GM10847 (cell line): ENCODE data around the gene TAF1B.

Experiments used
- POLR2A ChIP-seq: IDR thresholded peaks from 2 replicates; pipeline ENCODE4 v1.6.1; 2011; ENCODE audit not compliant: insufficient read length; ENCODE audit errors: extremely low read depth

Gene TAF1B

GRCh38 chr2:9885036-9885684, 41.9 kb downstream of the TAF1B start:
- TF ChIP-seq POLR2A: no peak

GRCh38 chr2:9887513-9887912, 44.2 kb downstream of the TAF1B start:
- no peak for TF ChIP-seq POLR2A

- no peak for TF ChIP-seq POLR2A
Observed at GRCh38 chr2:9889812-9890261, 46.6 kb downstream of the TAF1B start.

- TF ChIP-seq POLR2A: no peak
Observed at GRCh38 chr2:9892236-9892635, 49.0 kb downstream of the TAF1B start.

- no peak for TF ChIP-seq POLR2A
Observed at GRCh38 chr2:9895669-9896590, 52.7 kb downstream of the TAF1B start.

- TF ChIP-seq POLR2A: no peak
Observed at GRCh38 chr2:9897331-9897737, 54.1 kb downstream of the TAF1B start.

GRCh38 chr2:9897846-9898245, 54.6 kb downstream of the TAF1B start:
- TF ChIP-seq POLR2A: no peak

GRCh38 chr2:9905413-9905812, 62.1 kb downstream of the TAF1B start:
- no peak for TF ChIP-seq POLR2A

- no peak for TF ChIP-seq POLR2A
Observed at GRCh38 chr2:9907402-9907801, 64.1 kb downstream of the TAF1B start.

GRCh38 chr2:9908639-9909038, 65.4 kb downstream of the TAF1B start:
- no peak for TF ChIP-seq POLR2A

GRCh38 chr2:9909106-9909505, 65.8 kb downstream of the TAF1B start:
- no peak for TF ChIP-seq POLR2A

- no peak for TF ChIP-seq POLR2A
Observed at GRCh38 chr2:9910699-9911098, 67.4 kb downstream of the TAF1B start.

- no peak for TF ChIP-seq POLR2A
Observed at GRCh38 chr2:9912468-9912867, 69.2 kb downstream of the TAF1B start.

GRCh38 chr2:9914384-9915065, 71.3 kb downstream of the TAF1B start:
- TF ChIP-seq POLR2A: no peak

GRCh38 chr2:9918275-9918674, 75.0 kb downstream of the TAF1B start:
- TF ChIP-seq POLR2A: no peak

GRCh38 chr2:9919512-9919911, 76.2 kb downstream of the TAF1B start:
- no peak for TF ChIP-seq POLR2A
